Measurements from ENCODE around the gene MACF1. TPM values are rescaled to one million over a fixed set of nuclear protein-coding genes. Genes with fewer than 3 reads are reported as not detected.

Gene MACF1
- total RNA-seq, 2 donors from 2014 or later, result 355 to 400 TPM

- Mint-ChIP-seq H3K27ac (peak overlapping the region; percentile 73 to 84), H3K36me3 (peaks cover 0 to 22% of the 10 kb centered on the region in 2 donors), H3K9me3 (no peaks in the 10 kb centered on the region)
- DNase-seq (ENCODE audit: low spot score in 2 of 2), result no peak
- ATAC-seq, result peak; percentile 60 to 67
These were observed 63.7 kb downstream of the MACF1 start for GRCh38 chr1:39268112-39268581.

GRCh38 chr1:39268906-39269305, 64.4 kb downstream of the MACF1 start:
- H3K27ac Mint-ChIP-seq, result peak overlapping the region; percentile 67 to 73
- peaks cover 0 to 21% of the 10 kb centered on the region in 2 donors for H3K36me3 Mint-ChIP-seq
- DNase-seq (ENCODE audit: low spot score in 2 of 2) (no peak), ATAC-seq (no peak)
- no peaks in the 10 kb centered on the region for H3K9me3 Mint-ChIP-seq

- Mint-ChIP-seq H3K9me3 (no peaks in the 10 kb centered on the region), H3K27ac (peak overlapping the region; percentile 26 to 67), H3K36me3 (peaks cover 0 to 21% of the 10 kb centered on the region in 2 donors)
- ATAC-seq (no peak), DNase-seq (ENCODE audit: low spot score in 2 of 2) (no peak)
These were observed 64.9 kb downstream of the MACF1 start for GRCh38 chr1:39269349-39269748.

- no peak for DNase-seq (ENCODE audit: low spot score in 2 of 2)
- peaks cover 0 to 21% of the 10 kb centered on the region in 2 donors for H3K36me3 Mint-ChIP-seq
- no peaks in the 10 kb centered on the region for H3K9me3 Mint-ChIP-seq
- peak overlapping the region; percentile 67 to 69 for H3K27ac Mint-ChIP-seq
- ATAC-seq, result peak in 1 of 2 donors; percentile 55
These were observed 65.4 kb downstream of the MACF1 start for GRCh38 chr1:39269791-39270342.

- Mint-ChIP-seq H3K27ac (peak overlapping the region; percentile 67 to 69), H3K36me3 (peaks cover 0 to 21% of the 10 kb centered on the region in 2 donors), H3K9me3 (no peaks in the 10 kb centered on the region)
- DNase-seq (ENCODE audit: low spot score in 2 of 2), result no peak
- no peak for ATAC-seq
These were observed 65.9 kb downstream of the MACF1 start for GRCh38 chr1:39270368-39270767.

- DNase-seq (ENCODE audit: low spot score in 2 of 2), result no peak
- H3K9me3 Mint-ChIP-seq, result no peaks in the 10 kb centered on the region
- peaks cover 0 to 21% of the 10 kb centered on the region in 2 donors for H3K36me3 Mint-ChIP-seq
- peak overlapping the region; percentile 56 to 64 for H3K27ac Mint-ChIP-seq
- ATAC-seq, result peak; percentile 28 to 75
These were observed 67.7 kb downstream of the MACF1 start for GRCh38 chr1:39272027-39272797.

GRCh38 chr1:39272798-39273469, 68.4 kb downstream of the MACF1 start:
- peak overlapping the region; percentile 30 to 64 for H3K27ac Mint-ChIP-seq
- no peaks in the 10 kb centered on the region for H3K9me3 Mint-ChIP-seq
- H3K36me3 Mint-ChIP-seq, result peaks cover 0 to 21% of the 10 kb centered on the region in 2 donors
- no peak for DNase-seq (ENCODE audit: low spot score in 2 of 2)
- no peak for ATAC-seq

GRCh38 chr1:39275836-39276507, 71.5 kb downstream of the MACF1 start:
- no peak for DNase-seq (ENCODE audit: low spot score in 2 of 2)
- peak overlapping the region; percentile 10 to 55 for H3K27ac Mint-ChIP-seq
- peaks cover 0 to 2% of the 10 kb centered on the region in 2 donors for H3K36me3 Mint-ChIP-seq
- H3K9me3 Mint-ChIP-seq, result no peaks in the 10 kb centered on the region
- ATAC-seq, result no peak

GRCh38 chr1:39277879-39278278, 73.4 kb downstream of the MACF1 start:
- H3K36me3 Mint-ChIP-seq, result no peaks in the 10 kb centered on the region
- no peak overlapping the region for H3K27ac Mint-ChIP-seq
- ATAC-seq (no peak), DNase-seq (ENCODE audit: low spot score in 2 of 2) (no peak)
- no peaks in the 10 kb centered on the region for H3K9me3 Mint-ChIP-seq

- Mint-ChIP-seq H3K27ac (peak overlapping the region in 1 of 2 donors; percentile 81), H3K36me3 (peaks cover 0 to 7% of the 10 kb centered on the region in 2 donors), H3K9me3 (no peaks in the 10 kb centered on the region)
- no peak for DNase-seq (ENCODE audit: low spot score in 2 of 2)
- no peak for ATAC-seq
These were observed 78.2 kb downstream of the MACF1 start for GRCh38 chr1:39282537-39283216.

- DNase-seq (ENCODE audit: low spot score in 2 of 2) (no peak), ATAC-seq (no peak)
- H3K36me3 Mint-ChIP-seq, result peaks cover 0 to 7% of the 10 kb centered on the region in 2 donors
- H3K27ac Mint-ChIP-seq, result peak overlapping the region in 1 of 2 donors; percentile 32
- no peaks in the 10 kb centered on the region for H3K9me3 Mint-ChIP-seq
These were observed 79.4 kb downstream of the MACF1 start for GRCh38 chr1:39283858-39284257.

GRCh38 chr1:39287541-39287940, 83.0 kb downstream of the MACF1 start:
- peaks cover 11 to 20% of the 10 kb centered on the region in 2 donors for H3K36me3 Mint-ChIP-seq
- no peak overlapping the region for H3K27ac Mint-ChIP-seq
- ATAC-seq (no peak), DNase-seq (ENCODE audit: low spot score in 2 of 2) (no peak)
- H3K9me3 Mint-ChIP-seq, result no peaks in the 10 kb centered on the region

GRCh38 chr1:39288735-39289465, 84.4 kb downstream of the MACF1 start:
- Mint-ChIP-seq H3K27ac (no peak overlapping the region), H3K36me3 (peaks cover 11 to 28% of the 10 kb centered on the region in 2 donors)

GRCh38 chr1:39292401-39292800, 87.9 kb downstream of the MACF1 start:
- peaks cover 21 to 55% of the 10 kb centered on the region in 2 donors for H3K36me3 Mint-ChIP-seq
- ATAC-seq, result no peak
- H3K27ac Mint-ChIP-seq, result no peak overlapping the region
- no peak for DNase-seq (ENCODE audit: low spot score in 2 of 2)
- H3K9me3 Mint-ChIP-seq, result no peaks in the 10 kb centered on the region

More at GRCh38 chr1:39288735-39289465, 84.4 kb downstream of the MACF1 start:
- ATAC-seq, result no peak
- H3K9me3 Mint-ChIP-seq, result no peaks in the 10 kb centered on the region
- no peak for DNase-seq (ENCODE audit: low spot score in 2 of 2)

GRCh38 chr1:39293375-39294070, 89.0 kb downstream of the MACF1 start:
- H3K27ac Mint-ChIP-seq, result peak overlapping the region in 1 of 2 donors; percentile 48
- ATAC-seq (peak; percentile 50 to 70), DNase-seq (ENCODE audit: low spot score in 2 of 2) (no peak)
- H3K36me3 Mint-ChIP-seq, result peaks cover 21 to 55% of the 10 kb centered on the region in 2 donors
- no peaks in the 10 kb centered on the region for H3K9me3 Mint-ChIP-seq
